Jurkat, Clone E6-1 (cell line): Measurements from ENCODE around the gene MACF1.
A peak's percentile ranks its signal among the peaks of the same experiment; 100 is the strongest.

ENCODE experiments used
- DNase-seq: peaks from one replicate; pipeline ENCODE4 v3.0.0-alpha.2; 2011; ENCODE audit warnings: low read depth, low spot score
- H3K4me3 ChIP-seq: 2 replicates; pipeline ENCODE4 v1.5.1; 2011; ENCODE audit warnings: mild to moderate bottlenecking, low read length, control low read depth, moderate library complexity

The MACF1 gene

GRCh38 chr1:39174390-39175081 lies 30.0 kb upstream of the MACF1 start:
- no peak for DNase-seq
- H3K4me3 ChIP-seq: no peak overlapping the region

- H3K4me3 ChIP-seq: no peak overlapping the region
- no peak for DNase-seq
Measured at GRCh38 chr1:39177706-39178105, 26.8 kb upstream of the MACF1 start.

- no peak overlapping the region for H3K4me3 ChIP-seq
- DNase-seq: no peak
Measured at GRCh38 chr1:39178541-39179431, 25.7 kb upstream of the MACF1 start.

GRCh38 chr1:39181311-39181710 lies 23.2 kb upstream of the MACF1 start:
- DNase-seq: no peak
- no peak overlapping the region for H3K4me3 ChIP-seq

GRCh38 chr1:39182804-39183203 lies 21.7 kb upstream of the MACF1 start:
- DNase-seq: no peak
- no peak overlapping the region for H3K4me3 ChIP-seq

GRCh38 chr1:39183503-39184353 lies 20.8 kb upstream of the MACF1 start:
- DNase-seq: peak; percentile 91
- no peak overlapping the region for H3K4me3 ChIP-seq

GRCh38 chr1:39184354-39184818 lies 20.1 kb upstream of the MACF1 start:
- DNase-seq: no peak
- H3K4me3 ChIP-seq: no peak overlapping the region

- no peak for DNase-seq
- no peak overlapping the region for H3K4me3 ChIP-seq
Measured at GRCh38 chr1:39187275-39188046, 17.0 kb upstream of the MACF1 start.

GRCh38 chr1:39189592-39190041 lies 14.9 kb upstream of the MACF1 start:
- H3K4me3 ChIP-seq: no peak overlapping the region
- DNase-seq: no peak

GRCh38 chr1:39190096-39190495 lies 14.4 kb upstream of the MACF1 start:
- DNase-seq: no peak
- H3K4me3 ChIP-seq: no peak overlapping the region

GRCh38 chr1:39194398-39195051 lies 10.0 kb upstream of the MACF1 start:
- no peak overlapping the region for H3K4me3 ChIP-seq
- no peak for DNase-seq

GRCh38 chr1:39195166-39196111 lies 9.1 kb upstream of the MACF1 start:
- peak; percentile 78 for DNase-seq
- H3K4me3 ChIP-seq: peak overlapping the region; percentile 41

GRCh38 chr1:39196244-39197215 lies 8.0 kb upstream of the MACF1 start:
- H3K4me3 ChIP-seq: peak overlapping the region; percentile 41
- DNase-seq: peak; percentile 97

GRCh38 chr1:39199593-39199992 lies 4.9 kb upstream of the MACF1 start:
- no peak overlapping the region for H3K4me3 ChIP-seq
- DNase-seq: no peak

- peak overlapping the region; percentile 60 for H3K4me3 ChIP-seq
- peak; percentile 52 for DNase-seq
Measured at GRCh38 chr1:39205102-39205780, 746 bp downstream of the MACF1 start.
